DOHH2 (cell line): Measurements from ENCODE around the gene TNRC6B.

Experiments
- CTCF ChIP-seq: fragments of 200-600 bp; sonication (generic); IDR thresholded peaks from one replicate; pipeline ENCODE4 v1.5.1; 2014; ENCODE audit warnings: antibody characterized with exemption, mild to moderate bottlenecking, low read depth, low read length; ENCODE audit not compliant: poor library complexity, severe bottlenecking
- EZH2phosphoT487 ChIP-seq: fragments of 200-600 bp; sonication (generic); IDR thresholded peaks from 2 replicates; pipeline ENCODE4 v1.6.1; 2017; ENCODE audit warnings: borderline replicate concordance, mild to moderate bottlenecking, antibody characterized with exemption, low read length, moderate library complexity, mixed read lengths

DNA sequence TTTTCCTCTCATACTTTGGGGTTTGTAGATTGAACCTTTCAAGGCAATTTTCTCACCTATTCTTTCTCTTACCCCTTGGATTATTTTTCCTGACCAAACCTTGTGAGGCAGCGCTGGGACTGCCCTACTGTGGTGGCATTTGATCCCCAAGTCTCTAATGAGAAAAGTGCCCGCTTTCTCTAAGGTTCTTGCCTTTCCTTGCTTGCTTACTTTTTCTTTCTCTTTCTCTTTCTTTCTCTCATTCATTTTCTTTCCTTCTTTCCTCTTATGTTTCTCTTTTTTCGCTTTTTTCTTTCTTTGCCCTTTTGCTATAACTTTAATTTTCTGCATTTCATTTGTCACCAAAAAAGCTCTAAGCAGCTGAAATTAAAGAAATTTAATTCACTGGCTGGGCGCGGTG, 127.9 kb downstream of the TNRC6B start:
- no peak for TF ChIP-seq CTCF
- no peak for TF ChIP-seq EZH2phosphoT487
